Neural crest cell (in vitro differentiated cells): ENCODE results near the gene PRR9. TPM values are rescaled to one million over a fixed set of nuclear protein-coding genes. Genes with fewer than 3 reads are reported as not detected.

ENCODE experiments used
- DNase-seq: peaks from one replicate; pipeline ENCODE4 v3.0.0; 2021; ENCODE audit warnings: low read depth, mixed read lengths, low spot score
- H3K27ac Mint-ChIP-seq: one replicate; pipeline ENCODE4 v1.8.0; 2021; ENCODE audit warnings: mild to moderate bottlenecking, mixed read lengths; ENCODE audit not compliant: unreplicated experiment
- H3K27me3 Mint-ChIP-seq: 2 replicates; pipeline ENCODE4 v1.8.0; 2021; ENCODE audit warnings: low read depth, mild to moderate bottlenecking, mixed read lengths
- H3K36me3 Mint-ChIP-seq: 2 replicates; pipeline ENCODE4 v1.8.0; 2021; ENCODE audit warnings: low read depth, mild to moderate bottlenecking, mixed read lengths
- H3K4me1 Mint-ChIP-seq: 2 replicates; pipeline ENCODE4 v1.8.0; 2021; ENCODE audit warnings: mixed read lengths
- H3K4me3 Mint-ChIP-seq: one replicate; pipeline ENCODE4 v1.8.0; 2021; ENCODE audit warnings: mild to moderate bottlenecking, mixed read lengths
- H3K9me3 Mint-ChIP-seq: 2 replicates; pipeline ENCODE4 v1.8.0; 2021; ENCODE audit warnings: mixed read lengths
- CTCF ChIP-seq: fragments of 200-600 bp; sonication (generic); conservative IDR thresholded peaks from 2 replicates; pipeline ENCODE4 v1.5.0; 2021; ENCODE audit warnings: antibody characterized with exemption, mild to moderate bottlenecking
- total RNA-seq: library from RNA; stranded (reverse); gene quantifications from 2 replicates; pipeline ENCODE4 v1.2.1, GENCODE V29; 2021

The PRR9 gene
- total RNA-seq, 1 donor from 2014 or later = not detected

GRCh38 chr1:153262070-153262366 lies 44.6 kb downstream of the PRR9 start:
- Mint-ChIP-seq H3K36me3 (no peaks in the 10 kb centered on the region), H3K4me3 (peak overlapping the region; percentile 79), H3K27me3 (peaks cover 87% of the 10 kb centered on the region), H3K4me1 (peaks cover 11% of the 10 kb centered on the region), H3K9me3 (no peaks in the 10 kb centered on the region), H3K27ac (no peak overlapping the region)
- DNase-seq = no peak
- no peak for TF ChIP-seq CTCF

- TF ChIP-seq CTCF = no peak
- peak overlapping the region; percentile 79 for H3K4me3 Mint-ChIP-seq
- H3K36me3 Mint-ChIP-seq = no peaks in the 10 kb centered on the region
- DNase-seq = no peak
- H3K27me3 Mint-ChIP-seq = peaks cover 91% of the 10 kb centered on the region
- H3K27ac Mint-ChIP-seq = no peak overlapping the region
- no peaks in the 10 kb centered on the region for H3K9me3 Mint-ChIP-seq
- peaks cover 11% of the 10 kb centered on the region for H3K4me1 Mint-ChIP-seq
These were observed 45.2 kb downstream of the PRR9 start for GRCh38 chr1:153262462-153263157.

DNA sequence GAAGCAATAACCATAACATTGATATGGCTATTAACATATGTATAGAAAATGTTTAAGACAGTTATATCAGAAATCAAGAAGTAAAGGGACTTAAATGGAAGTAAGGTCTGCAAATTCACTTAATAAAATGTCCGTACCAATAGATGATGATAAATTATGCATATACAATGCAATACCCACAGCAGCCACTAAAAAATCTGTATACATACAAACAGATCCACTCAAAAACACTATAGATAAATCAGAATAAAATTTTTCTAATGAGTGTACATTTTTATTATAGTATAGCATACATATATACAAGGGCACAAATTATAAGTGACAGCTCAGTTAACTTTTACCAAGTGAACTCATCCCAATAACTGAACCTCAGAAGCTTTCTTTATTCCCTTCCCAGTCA lies 48.1 kb downstream of the PRR9 start:
- Mint-ChIP-seq H3K9me3 (no peaks in the 10 kb centered on the region), H3K4me1 (peaks cover 9% of the 10 kb centered on the region)

More for the DNA sequence above, 48.1 kb downstream of the PRR9 start:
- Mint-ChIP-seq H3K4me3 (no peak overlapping the region), H3K36me3 (no peaks in the 10 kb centered on the region), H3K27me3 (peaks cover 90% of the 10 kb centered on the region), H3K27ac (no peak overlapping the region)
- TF ChIP-seq CTCF = peak; percentile 49
- DNase-seq = no peak

Other genes starting within 250 kb of the PRR9 start
- gene SPRR4, start 246.9 kb upstream of the PRR9 start, total RNA-seq = not detected in 2 replicates
- gene SPRR1A, start 233.5 kb upstream of the PRR9 start, total RNA-seq = not detected in 2 replicates
- gene SPRR3, start 215.8 kb upstream of the PRR9 start, total RNA-seq = not detected in 2 replicates
- gene SPRR1B, start 186.4 kb upstream of the PRR9 start, total RNA-seq = not detected in 2 replicates
- gene SPRR2D, start 176.5 kb upstream of the PRR9 start, total RNA-seq = not detected in 2 replicates
- gene SPRR2A, start 160.1 kb upstream of the PRR9 start, total RNA-seq = not detected in 2 replicates
- not detected in 2 replicates for gene SPRR2B, start 146.0 kb upstream of the PRR9 start, total RNA-seq
- gene SPRR2E, start 123.1 kb upstream of the PRR9 start, total RNA-seq = not detected in 2 replicates
- not detected in 2 replicates for gene SPRR2F, start 104.1 kb upstream of the PRR9 start, total RNA-seq
- gene SPRR2G, start 66.7 kb upstream of the PRR9 start, total RNA-seq = not detected in 2 replicates
- not detected in 2 replicates for gene LELP1, start 14.2 kb upstream of the PRR9 start, total RNA-seq
- not detected in 2 replicates for gene LORICRIN, start 42.1 kb downstream of the PRR9 start, total RNA-seq
- gene PGLYRP3, start 95.4 kb downstream of the PRR9 start, total RNA-seq = not detected in 2 replicates
- not detected in 2 replicates for gene PGLYRP4, start 131.3 kb downstream of the PRR9 start, total RNA-seq
- gene S100A9, start 140.3 kb downstream of the PRR9 start, total RNA-seq = not detected in 2 replicates
- gene S100A12, start 158.0 kb downstream of the PRR9 start, total RNA-seq = not detected in 2 replicates
- not detected in 2 replicates for gene S100A8, start 173.5 kb downstream of the PRR9 start, total RNA-seq
- gene S100A7A, start 198.9 kb downstream of the PRR9 start, total RNA-seq = not detected in 2 replicates
- not detected in 2 replicates for gene S100A7, start 243.1 kb downstream of the PRR9 start, total RNA-seq